HL-60/S4 treated with phorbol 12-myristate 13-acetate at 8.2 ng/mL for 4 days and 3 days (cell line): ENCODE results near the gene KEAP1.

Source experiments
- in situ Hi-C: fragments of 300-500 bp; cut with MboI; formaldehyde crosslinking; loops from 2 replicates; pipeline ENCODE4 v1.15.0; 2022; ENCODE audit warnings: low sequenced_read_pairs

The KEAP1 gene

GRCh38 chr19:10450853-10451609 lies 52.1 kb downstream of the KEAP1 start:
- in situ Hi-C loops, result no loop called here

- in situ Hi-C loops, result no loop called here
Measured at GRCh38 chr19:10450191-10450852, 52.8 kb downstream of the KEAP1 start.

GRCh38 chr19:10449037-10449436 lies 54.1 kb downstream of the KEAP1 start:
- in situ Hi-C loops, result no loop called here

GRCh38 chr19:10442698-10443097 lies 60.5 kb downstream of the KEAP1 start:
- in situ Hi-C loops, result no loop called here

GRCh38 chr19:10439588-10439987 lies 63.6 kb downstream of the KEAP1 start:
- in situ Hi-C loops, result no loop called here
